SK-N-SH treated with all-trans-retinoic acid at 6 μM for 48 hours (cell line): ENCODE results near the gene MMP21.

Experiments used
- ATAC-seq: fragments of 200-7000 bp; cut with Tn5 transposase; 3 replicates; pipeline ENCODE4 v1.9.1; 2020; ENCODE audit warnings: mild to moderate bottlenecking, moderate library complexity
- ARNTL ChIP-seq: fragments of 450-650 bp; formaldehyde crosslinking; IDR thresholded peaks from 2 replicates; pipeline ENCODE4 v1.5.0; 2020; ENCODE audit warnings: low read depth, mild to moderate bottlenecking, moderate library complexity, borderline replicate concordance
- BACH2 ChIP-seq: fragments of 250-450 bp; sonication (Bioruptor Pico); IDR thresholded peaks from 2 replicates; pipeline ENCODE4 v1.9.0; 2021; ENCODE audit warnings: mild to moderate bottlenecking, borderline replicate concordance
- CSDC2 ChIP-seq: fragments of 250-450 bp; sonication (Bioruptor Pico); IDR thresholded peaks from 2 replicates; pipeline ENCODE4 v1.5.0; 2020; ENCODE audit warnings: mild to moderate bottlenecking, moderate library complexity
- ESRRG ChIP-seq: fragments of 250-450 bp; sonication (Bioruptor Pico); IDR thresholded peaks from 2 replicates; pipeline ENCODE4 v1.6.1; 2021; ENCODE audit warnings: mild to moderate bottlenecking
- ISL1 ChIP-seq: fragments of 250-450 bp; sonication (Bioruptor Pico); IDR thresholded peaks from 2 replicates; pipeline ENCODE4 v2.1.2; 2022; ENCODE audit warnings: mild to moderate bottlenecking, moderate library complexity
- OSR1 ChIP-seq: fragments of 250-450 bp; sonication (Bioruptor Pico); IDR thresholded peaks from 2 replicates; pipeline ENCODE4 v1.8.0; 2022; ENCODE audit warnings: moderate library complexity, mild to moderate bottlenecking, inconsistent platforms
- PPARA ChIP-seq: fragments of 250-450 bp; sonication (Bioruptor Pico); IDR thresholded peaks from 2 replicates; pipeline ENCODE4 v1.5.0; 2020; ENCODE audit warnings: mild to moderate bottlenecking, borderline replicate concordance
- RARB ChIP-seq: fragments of 250-450 bp; sonication (Bioruptor Pico); IDR thresholded peaks from 2 replicates; pipeline ENCODE4 v1.8.0; 2021; ENCODE audit warnings: mild to moderate bottlenecking, moderate library complexity
- SNAI2 ChIP-seq: fragments of 250-450 bp; sonication (Bioruptor Pico); IDR thresholded peaks from 2 replicates; pipeline ENCODE4 v1.5.0; 2020; ENCODE audit warnings: mild to moderate bottlenecking, moderate library complexity
- TCF4 ChIP-seq: fragments of 250-450 bp; sonication (Bioruptor Pico); IDR thresholded peaks from 2 replicates; pipeline ENCODE4 v1.8.0; 2021; ENCODE audit warnings: mild to moderate bottlenecking, moderate library complexity, borderline replicate concordance
- TOX ChIP-seq: fragments of 250-450 bp; sonication (Bioruptor Pico); IDR thresholded peaks from 2 replicates; pipeline ENCODE4 v1.8.0; 2021; ENCODE audit warnings: mild to moderate bottlenecking, moderate library complexity, borderline replicate concordance
- ZC3H10 ChIP-seq: fragments of 250-450 bp; sonication (Bioruptor Pico); IDR thresholded peaks from 2 replicates; pipeline ENCODE4 v1.5.1; 2021; ENCODE audit warnings: mild to moderate bottlenecking, moderate library complexity
- ZFP3 ChIP-seq: fragments of 250-450 bp; sonication (Bioruptor Pico); IDR thresholded peaks from 2 replicates; pipeline ENCODE4 v1.5.0; 2020; ENCODE audit warnings: mild to moderate bottlenecking, moderate library complexity
- ZFP30 ChIP-seq: fragments of 450-650 bp; formaldehyde crosslinking; IDR thresholded peaks from 2 replicates; pipeline ENCODE4 v1.5.0; 2022; ENCODE audit warnings: mild to moderate bottlenecking, moderate library complexity
- ZNF565 ChIP-seq: fragments of 450-650 bp; formaldehyde crosslinking; conservative IDR thresholded peaks from 2 replicates; pipeline ENCODE4 v1.5.0; 2020; ENCODE audit warnings: low read depth, mild to moderate bottlenecking, moderate library complexity
- ZNF70 ChIP-seq: fragments of 450-650 bp; formaldehyde crosslinking; IDR thresholded peaks from 2 replicates; pipeline ENCODE4 v1.5.0; 2020; ENCODE audit warnings: mild to moderate bottlenecking, moderate library complexity
- ZNF8 ChIP-seq: fragments of 450-650 bp; formaldehyde crosslinking; IDR thresholded peaks from 2 replicates; pipeline ENCODE4 v1.5.0; 2020; ENCODE audit warnings: mild to moderate bottlenecking, moderate library complexity
- TF ChIP-seq, protein P1 (sequence below): fragments of 250-450 bp; sonication (Bioruptor Pico); IDR thresholded peaks from 2 replicates; pipeline ENCODE4 v1.8.0; 2020; ENCODE audit warnings: mild to moderate bottlenecking, moderate library complexity, borderline replicate concordance
- TF ChIP-seq, protein P2 (sequence below): fragments of 250-450 bp; sonication (Bioruptor Pico); IDR thresholded peaks from 2 replicates; pipeline ENCODE4 v1.5.1; 2021; ENCODE audit warnings: mild to moderate bottlenecking, moderate library complexity
- TF ChIP-seq, protein P3 (sequence below): fragments of 250-450 bp; sonication (Bioruptor Pico); IDR thresholded peaks from 2 replicates; pipeline ENCODE4 v1.5.1; 2020; ENCODE audit warnings: low read depth, mild to moderate bottlenecking, moderate library complexity
- TF ChIP-seq, protein P4 (sequence below): fragments of 250-450 bp; sonication (Bioruptor Pico); IDR thresholded peaks from 2 replicates; pipeline ENCODE4 v1.8.0; 2021; ENCODE audit warnings: low read depth, mild to moderate bottlenecking, moderate library complexity, borderline replicate concordance
- TF ChIP-seq, protein P5 (sequence below): fragments of 250-450 bp; sonication (Bioruptor Pico); IDR thresholded peaks from 2 replicates; pipeline ENCODE4 v1.5.0; 2020; ENCODE audit warnings: mild to moderate bottlenecking, moderate library complexity

Gene MMP21

DNA sequence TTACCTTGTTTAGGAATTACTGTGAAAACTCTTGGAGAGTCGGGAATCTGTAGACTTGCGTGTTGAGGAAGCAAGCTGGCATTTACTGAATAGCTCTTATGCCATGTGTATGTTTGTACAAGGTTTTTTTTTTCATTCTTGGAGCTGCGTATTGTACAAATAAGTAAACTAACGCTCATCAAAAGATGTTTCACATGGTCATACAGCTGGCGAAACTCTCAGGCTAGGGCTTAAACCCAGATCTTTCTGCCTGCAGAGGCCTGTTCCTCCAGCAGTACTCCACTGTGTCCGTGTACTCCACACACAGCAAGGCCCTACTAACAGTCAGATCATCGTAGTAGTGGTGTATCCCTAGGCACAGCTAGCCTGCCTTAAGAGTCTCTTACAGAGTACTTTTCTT is 48.7 kb downstream of the MMP21 start:
- no peak for ATAC-seq
- TF ChIP-seq ZFP30 (no peak), ZNF565 (CRISPR knock-in tag) (no peak), PPARA (CRISPR knock-in tag) (no peak), TCF4 (CRISPR knock-in tag) (no peak), ISL1 (no peak), ESRRG (CRISPR knock-in tag) (no peak), TOX (CRISPR knock-in tag) (no peak), ZC3H10 (no peak), RARB (CRISPR knock-in tag) (no peak), BACH2 (CRISPR knock-in tag) (no peak), CSDC2 (no peak)
- TF ChIP-seq, protein P1, sequence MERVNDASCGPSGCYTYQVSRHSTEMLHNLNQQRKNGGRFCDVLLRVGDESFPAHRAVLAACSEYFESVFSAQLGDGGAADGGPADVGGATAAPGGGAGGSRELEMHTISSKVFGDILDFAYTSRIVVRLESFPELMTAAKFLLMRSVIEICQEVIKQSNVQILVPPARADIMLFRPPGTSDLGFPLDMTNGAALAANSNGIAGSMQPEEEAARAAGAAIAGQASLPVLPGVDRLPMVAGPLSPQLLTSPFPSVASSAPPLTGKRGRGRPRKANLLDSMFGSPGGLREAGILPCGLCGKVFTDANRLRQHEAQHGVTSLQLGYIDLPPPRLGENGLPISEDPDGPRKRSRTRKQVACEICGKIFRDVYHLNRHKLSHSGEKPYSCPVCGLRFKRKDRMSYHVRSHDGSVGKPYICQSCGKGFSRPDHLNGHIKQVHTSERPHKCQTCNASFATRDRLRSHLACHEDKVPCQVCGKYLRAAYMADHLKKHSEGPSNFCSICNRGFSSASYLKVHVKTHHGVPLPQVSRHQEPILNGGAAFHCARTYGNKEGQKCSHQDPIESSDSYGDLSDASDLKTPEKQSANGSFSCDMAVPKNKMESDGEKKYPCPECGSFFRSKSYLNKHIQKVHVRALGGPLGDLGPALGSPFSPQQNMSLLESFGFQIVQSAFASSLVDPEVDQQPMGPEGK (CRISPR knock-in tag): no peak
- TF ChIP-seq, protein P2, sequence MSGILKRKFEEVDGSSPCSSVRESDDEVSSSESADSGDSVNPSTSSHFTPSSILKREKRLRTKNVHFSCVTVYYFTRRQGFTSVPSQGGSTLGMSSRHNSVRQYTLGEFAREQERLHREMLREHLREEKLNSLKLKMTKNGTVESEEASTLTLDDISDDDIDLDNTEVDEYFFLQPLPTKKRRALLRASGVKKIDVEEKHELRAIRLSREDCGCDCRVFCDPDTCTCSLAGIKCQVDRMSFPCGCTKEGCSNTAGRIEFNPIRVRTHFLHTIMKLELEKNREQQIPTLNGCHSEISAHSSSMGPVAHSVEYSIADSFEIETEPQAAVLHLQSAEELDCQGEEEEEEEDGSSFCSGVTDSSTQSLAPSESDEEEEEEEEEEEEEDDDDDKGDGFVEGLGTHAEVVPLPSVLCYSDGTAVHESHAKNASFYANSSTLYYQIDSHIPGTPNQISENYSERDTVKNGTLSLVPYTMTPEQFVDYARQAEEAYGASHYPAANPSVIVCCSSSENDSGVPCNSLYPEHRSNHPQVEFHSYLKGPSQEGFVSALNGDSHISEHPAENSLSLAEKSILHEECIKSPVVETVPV: no peak

DNA sequence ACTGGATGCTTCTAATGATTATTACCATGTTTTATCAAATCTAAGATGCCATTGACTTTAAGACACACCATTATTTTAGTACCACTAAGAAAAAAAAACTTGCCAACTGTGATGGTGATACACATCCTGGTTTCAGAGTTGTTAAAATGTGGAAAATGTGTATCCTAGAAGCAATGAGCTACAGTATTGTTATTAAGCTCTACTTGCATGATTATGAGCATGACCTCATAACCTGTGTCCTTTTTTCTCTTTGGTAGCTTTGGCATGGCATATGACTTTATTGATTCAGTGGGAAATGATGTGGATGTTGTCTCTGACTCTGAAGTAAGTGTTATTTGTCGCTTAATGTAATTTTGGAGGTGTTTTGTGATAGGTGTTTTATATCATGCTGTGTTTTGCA is 52.8 kb downstream of the MMP21 start:
- ATAC-seq: no peak
- no peak for TF ChIP-seq CSDC2
- TF ChIP-seq ZNF70 (CRISPR knock-in tag): no peak
- no peak for TF ChIP-seq PPARA (CRISPR knock-in tag)
- no peak for TF ChIP-seq SNAI2
- no peak for TF ChIP-seq ZC3H10
- no peak for TF ChIP-seq ZNF8 (CRISPR knock-in tag)
- TF ChIP-seq OSR1 (CRISPR knock-in tag): no peak
- TF ChIP-seq, protein P3, sequence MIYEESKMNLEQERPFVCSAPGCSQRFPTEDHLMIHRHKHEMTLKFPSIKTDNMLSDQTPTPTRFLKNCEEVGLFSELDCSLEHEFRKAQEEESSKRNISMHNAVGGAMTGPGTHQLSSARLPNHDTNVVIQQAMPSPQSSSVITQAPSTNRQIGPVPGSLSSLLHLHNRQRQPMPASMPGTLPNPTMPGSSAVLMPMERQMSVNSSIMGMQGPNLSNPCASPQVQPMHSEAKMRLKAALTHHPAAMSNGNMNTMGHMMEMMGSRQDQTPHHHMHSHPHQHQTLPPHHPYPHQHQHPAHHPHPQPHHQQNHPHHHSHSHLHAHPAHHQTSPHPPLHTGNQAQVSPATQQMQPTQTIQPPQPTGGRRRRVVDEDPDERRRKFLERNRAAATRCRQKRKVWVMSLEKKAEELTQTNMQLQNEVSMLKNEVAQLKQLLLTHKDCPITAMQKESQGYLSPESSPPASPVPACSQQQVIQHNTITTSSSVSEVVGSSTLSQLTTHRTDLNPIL (CRISPR knock-in tag): no peak
- TF ChIP-seq ISL1: no peak
- TF ChIP-seq TCF4 (CRISPR knock-in tag): no peak
- no peak for TF ChIP-seq ZFP3 (CRISPR knock-in tag)
- TF ChIP-seq ARNTL: no peak
- no peak for TF ChIP-seq ZNF565 (CRISPR knock-in tag)
- TF ChIP-seq, protein P2: no peak
- TF ChIP-seq, protein P4, sequence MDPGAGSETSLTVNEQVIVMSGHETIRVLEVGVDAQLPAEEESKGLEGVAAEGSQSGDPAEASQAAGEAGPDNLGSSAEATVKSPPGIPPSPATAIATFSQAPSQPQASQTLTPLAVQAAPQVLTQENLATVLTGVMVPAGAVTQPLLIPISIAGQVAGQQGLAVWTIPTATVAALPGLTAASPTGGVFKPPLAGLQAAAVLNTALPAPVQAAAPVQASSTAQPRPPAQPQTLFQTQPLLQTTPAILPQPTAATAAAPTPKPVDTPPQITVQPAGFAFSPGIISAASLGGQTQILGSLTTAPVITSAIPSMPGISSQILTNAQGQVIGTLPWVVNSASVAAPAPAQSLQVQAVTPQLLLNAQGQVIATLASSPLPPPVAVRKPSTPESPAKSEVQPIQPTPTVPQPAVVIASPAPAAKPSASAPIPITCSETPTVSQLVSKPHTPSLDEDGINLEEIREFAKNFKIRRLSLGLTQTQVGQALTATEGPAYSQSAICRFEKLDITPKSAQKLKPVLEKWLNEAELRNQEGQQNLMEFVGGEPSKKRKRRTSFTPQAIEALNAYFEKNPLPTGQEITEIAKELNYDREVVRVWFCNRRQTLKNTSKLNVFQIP (CRISPR knock-in tag): no peak
- TF ChIP-seq RARB (CRISPR knock-in tag): no peak
- TF ChIP-seq ZFP30: no peak
- TF ChIP-seq, protein P5, sequence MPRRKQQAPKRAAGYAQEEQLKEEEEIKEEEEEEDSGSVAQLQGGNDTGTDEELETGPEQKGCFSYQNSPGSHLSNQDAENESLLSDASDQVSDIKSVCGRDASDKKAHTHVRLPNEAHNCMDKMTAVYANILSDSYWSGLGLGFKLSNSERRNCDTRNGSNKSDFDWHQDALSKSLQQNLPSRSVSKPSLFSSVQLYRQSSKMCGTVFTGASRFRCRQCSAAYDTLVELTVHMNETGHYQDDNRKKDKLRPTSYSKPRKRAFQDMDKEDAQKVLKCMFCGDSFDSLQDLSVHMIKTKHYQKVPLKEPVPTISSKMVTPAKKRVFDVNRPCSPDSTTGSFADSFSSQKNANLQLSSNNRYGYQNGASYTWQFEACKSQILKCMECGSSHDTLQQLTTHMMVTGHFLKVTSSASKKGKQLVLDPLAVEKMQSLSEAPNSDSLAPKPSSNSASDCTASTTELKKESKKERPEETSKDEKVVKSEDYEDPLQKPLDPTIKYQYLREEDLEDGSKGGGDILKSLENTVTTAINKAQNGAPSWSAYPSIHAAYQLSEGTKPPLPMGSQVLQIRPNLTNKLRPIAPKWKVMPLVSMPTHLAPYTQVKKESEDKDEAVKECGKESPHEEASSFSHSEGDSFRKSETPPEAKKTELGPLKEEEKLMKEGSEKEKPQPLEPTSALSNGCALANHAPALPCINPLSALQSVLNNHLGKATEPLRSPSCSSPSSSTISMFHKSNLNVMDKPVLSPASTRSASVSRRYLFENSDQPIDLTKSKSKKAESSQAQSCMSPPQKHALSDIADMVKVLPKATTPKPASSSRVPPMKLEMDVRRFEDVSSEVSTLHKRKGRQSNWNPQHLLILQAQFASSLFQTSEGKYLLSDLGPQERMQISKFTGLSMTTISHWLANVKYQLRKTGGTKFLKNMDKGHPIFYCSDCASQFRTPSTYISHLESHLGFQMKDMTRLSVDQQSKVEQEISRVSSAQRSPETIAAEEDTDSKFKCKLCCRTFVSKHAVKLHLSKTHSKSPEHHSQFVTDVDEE (CRISPR knock-in tag): no peak
